Glutamatergic neuron (in vitro differentiated cells): ENCODE data around the gene TNFAIP3. TPM values are rescaled to one million over a fixed set of nuclear protein-coding genes. Genes with fewer than 3 reads are reported as not detected.
A peak's percentile ranks its signal among the peaks of the same experiment; 100 is the strongest.

Source experiments
- DNase-seq: peaks from one replicate; pipeline ENCODE4 v3.0.0; 2022
- H3K27ac Mint-ChIP-seq: one replicate; pipeline ENCODE4 v1.8.0; 2020; ENCODE audit warnings: mild to moderate bottlenecking, mixed read lengths, inconsistent platforms; ENCODE audit not compliant: unreplicated experiment
- H3K27me3 Mint-ChIP-seq: one replicate; pipeline ENCODE4 v1.8.0; 2020; ENCODE audit warnings: mild to moderate bottlenecking, moderate library complexity, mixed read lengths, inconsistent platforms; ENCODE audit not compliant: unreplicated experiment
- H3K36me3 Mint-ChIP-seq: one replicate; pipeline ENCODE4 v1.8.0; 2020; ENCODE audit warnings: mild to moderate bottlenecking, mixed read lengths, inconsistent platforms; ENCODE audit not compliant: unreplicated experiment
- H3K4me1 Mint-ChIP-seq: one replicate; pipeline ENCODE4 v1.8.0; 2020; ENCODE audit warnings: mild to moderate bottlenecking, low read depth, mixed read lengths, inconsistent platforms; ENCODE audit not compliant: unreplicated experiment
- H3K4me3 Mint-ChIP-seq: one replicate; pipeline ENCODE4 v1.8.0; 2020; ENCODE audit warnings: mild to moderate bottlenecking, mixed read lengths, inconsistent platforms; ENCODE audit not compliant: unreplicated experiment
- H3K9me3 Mint-ChIP-seq: one replicate; pipeline ENCODE4 v1.8.0; 2020; ENCODE audit warnings: mild to moderate bottlenecking, moderate library complexity, mixed read lengths, inconsistent platforms; ENCODE audit not compliant: unreplicated experiment
- CTCF ChIP-seq: fragments of 200-600 bp; sonication (generic); IDR thresholded peaks from one replicate; pipeline ENCODE4 v1.5.0; 2021; ENCODE audit not compliant: partially characterized antibody, unreplicated experiment
- total RNA-seq: library from RNA; stranded (reverse); fragmentation: NEBNext Ultra II Directional; extraction: Animal tissue kit (Norgen Biotek cat#: 25700); gene quantifications from one replicate; pipeline ENCODE4 v1.2.1, GENCODE V29; 2021; ENCODE audit not compliant: unreplicated experiment

Gene TNFAIP3
- total RNA-seq, 1 donor from 2014 or later: 2.2 TPM

GRCh38 chr6:137821491-137821890 lies 45.6 kb upstream of the TNFAIP3 start:
- DNase-seq: no peak
- Mint-ChIP-seq H3K36me3 (no peaks in the 10 kb centered on the region), H3K9me3 (no peaks in the 10 kb centered on the region), H3K27ac (no peak overlapping the region), H3K4me3 (no peak overlapping the region), H3K27me3 (peaks cover 3% of the 10 kb centered on the region), H3K4me1 (peaks cover 4% of the 10 kb centered on the region)
- TF ChIP-seq CTCF: no peak

GRCh38 chr6:137823826-137824555 lies 43.1 kb upstream of the TNFAIP3 start:
- DNase-seq: peak; percentile 21
- TF ChIP-seq CTCF: no peak
- Mint-ChIP-seq H3K9me3 (no peaks in the 10 kb centered on the region), H3K4me3 (no peak overlapping the region), H3K27me3 (peaks cover 3% of the 10 kb centered on the region), H3K27ac (no peak overlapping the region), H3K36me3 (no peaks in the 10 kb centered on the region), H3K4me1 (peaks cover 4% of the 10 kb centered on the region)

GRCh38 chr6:137824556-137824879 lies 42.5 kb upstream of the TNFAIP3 start:
- Mint-ChIP-seq H3K9me3 (no peaks in the 10 kb centered on the region), H3K36me3 (no peaks in the 10 kb centered on the region), H3K27ac (no peak overlapping the region), H3K4me1 (peaks cover 4% of the 10 kb centered on the region), H3K27me3 (peaks cover 3% of the 10 kb centered on the region), H3K4me3 (no peak overlapping the region)
- TF ChIP-seq CTCF: no peak
- no peak for DNase-seq

- no peak overlapping the region for H3K27ac Mint-ChIP-seq
- no peaks in the 10 kb centered on the region for H3K36me3 Mint-ChIP-seq
- peaks cover 3% of the 10 kb centered on the region for H3K27me3 Mint-ChIP-seq
- no peaks in the 10 kb centered on the region for H3K9me3 Mint-ChIP-seq
- no peak for TF ChIP-seq CTCF
- no peak for DNase-seq
- H3K4me3 Mint-ChIP-seq: no peak overlapping the region
- H3K4me1 Mint-ChIP-seq: peaks cover 4% of the 10 kb centered on the region
These were observed 42.2 kb upstream of the TNFAIP3 start for GRCh38 chr6:137824896-137825295.

GRCh38 chr6:137827411-137827940 lies 39.6 kb upstream of the TNFAIP3 start:
- no peaks in the 10 kb centered on the region for H3K27me3 Mint-ChIP-seq

More at GRCh38 chr6:137827411-137827940, 39.6 kb upstream of the TNFAIP3 start:
- peaks cover 4% of the 10 kb centered on the region for H3K4me1 Mint-ChIP-seq
- H3K4me3 Mint-ChIP-seq: no peak overlapping the region
- no peaks in the 10 kb centered on the region for H3K9me3 Mint-ChIP-seq
- H3K36me3 Mint-ChIP-seq: no peaks in the 10 kb centered on the region
- DNase-seq: no peak
- TF ChIP-seq CTCF: no peak
- H3K27ac Mint-ChIP-seq: no peak overlapping the region
